HepG2 (cell line): Measurements from ENCODE around the gene SETD1A. TPM values are rescaled to one million over a fixed set of nuclear protein-coding genes. Genes with fewer than 3 reads are reported as not detected.
A peak's percentile ranks its signal among the peaks of the same experiment; 100 is the strongest.

ENCODE experiments used
- CBX5 ChIP-seq: sonication (generic); formaldehyde crosslinking; IDR thresholded peaks from 2 replicates; pipeline ENCODE4 v1.4.0; 2020; ENCODE audit warnings: missing genetic modification reagents, borderline replicate concordance
- ELF1 ChIP-seq: sonication (generic); formaldehyde crosslinking; IDR thresholded peaks from 2 replicates; pipeline ENCODE4 v1.4.0; 2020; ENCODE audit warnings: missing genetic modification reagents
- ELF4 ChIP-seq: sonication (generic); formaldehyde crosslinking; IDR thresholded peaks from 2 replicates; pipeline ENCODE4 v1.5.0; 2020; ENCODE audit warnings: missing genetic modification reagents, mild to moderate bottlenecking, moderate library complexity, borderline replicate concordance
- ETV5 ChIP-seq: IDR thresholded peaks from 2 replicates; pipeline ENCODE4 v1.6.1; 2018; ENCODE audit warnings: missing biosample characterization, missing genetic modification reagents, inconsistent platforms, borderline replicate concordance
- FOXA3 ChIP-seq: IDR thresholded peaks from 2 replicates; pipeline ENCODE4 v1.6.1; 2016; ENCODE audit warnings: missing genetic modification reagents, missing compliant biosample characterization
- GZF1 ChIP-seq: sonication (generic); formaldehyde crosslinking; IDR thresholded peaks from 2 replicates; pipeline ENCODE4 v1.5.1; 2020; ENCODE audit warnings: mild to moderate bottlenecking, missing genetic modification reagents
- HNRNPUL1 ChIP-seq: fragments of 200-400 bp; formaldehyde crosslinking; IDR thresholded peaks from 2 replicates; pipeline ENCODE4 v1.6.1; 2017; ENCODE audit warnings: low read depth, mild to moderate bottlenecking, low read length, moderate library complexity
- HOXD1 ChIP-seq: sonication (generic); formaldehyde crosslinking; IDR thresholded peaks from 2 replicates; pipeline ENCODE4 v1.5.0; 2020; ENCODE audit warnings: missing genetic modification reagents
- KLF11 ChIP-seq: IDR thresholded peaks from 2 replicates; pipeline ENCODE4 v1.6.1; 2016; ENCODE audit warnings: missing compliant biosample characterization
- LCORL ChIP-seq, 2 experiments: fragments of 450-650 bp in 1 of 2; sonication (generic) in 1 of 2; formaldehyde crosslinking in 1 of 2; IDR thresholded peaks; 2 replicates each; pipeline versions ENCODE4 v1.5.0 to v1.6.1; 2017 to 2020; ENCODE audit warnings: antibody characterized with exemption in 1 of 2, missing genetic modification reagents in 1 of 2
- MED1 ChIP-seq: sonication (generic); formaldehyde crosslinking; IDR thresholded peaks from 2 replicates; pipeline ENCODE4 v1.4.0; 2020; ENCODE audit warnings: missing genetic modification reagents
- MEIS2 ChIP-seq: sonication (generic); formaldehyde crosslinking; IDR thresholded peaks from 2 replicates; pipeline ENCODE4 v1.9.0; 2021; ENCODE audit warnings: mild to moderate bottlenecking, missing genetic modification reagents
- PHF8 ChIP-seq: sonication (generic); formaldehyde crosslinking; IDR thresholded peaks from 2 replicates; pipeline ENCODE4 v1.5.0; 2020; ENCODE audit warnings: missing genetic modification reagents
- PLRG1 ChIP-seq: fragments of 450-650 bp; conservative IDR thresholded peaks from 2 replicates; pipeline ENCODE4 v1.6.1; 2016
- RARA ChIP-seq: IDR thresholded peaks from 2 replicates; pipeline ENCODE4 v1.6.1; 2016; ENCODE audit warnings: missing genetic modification reagents, missing compliant biosample characterization
- ZFAT ChIP-seq: sonication (generic); formaldehyde crosslinking; conservative IDR thresholded peaks from 2 replicates; pipeline ENCODE4 v1.8.1; 2023; ENCODE audit warnings: missing genetic modification reagents, inconsistent platforms
- ZFP41 ChIP-seq: sonication (generic); formaldehyde crosslinking; IDR thresholded peaks from 2 replicates; pipeline ENCODE4 v1.4.0; 2020; ENCODE audit warnings: mild to moderate bottlenecking, missing genetic modification reagents, borderline replicate concordance
- ZNF331 ChIP-seq: sonication (generic); formaldehyde crosslinking; IDR thresholded peaks from 2 replicates; pipeline ENCODE4 v1.4.0; 2020; ENCODE audit warnings: missing genetic modification reagents
- ZNF468 ChIP-seq: sonication (generic); formaldehyde crosslinking; IDR thresholded peaks from 2 replicates; pipeline ENCODE4 v1.8.0; 2022; ENCODE audit warnings: mild to moderate bottlenecking, moderate library complexity, missing genetic modification reagents
- ZNF557 ChIP-seq: sonication (generic); formaldehyde crosslinking; IDR thresholded peaks from 2 replicates; pipeline ENCODE4 v1.4.0; 2020; ENCODE audit warnings: missing genetic modification reagents
- ZNF589 ChIP-seq: sonication (generic); formaldehyde crosslinking; conservative IDR thresholded peaks from 2 replicates; pipeline ENCODE4 v1.8.0; 2022; ENCODE audit warnings: mild to moderate bottlenecking, moderate library complexity, missing genetic modification reagents
- ZNF777 ChIP-seq: sonication (generic); formaldehyde crosslinking; IDR thresholded peaks from 2 replicates; pipeline ENCODE4 v1.4.0; 2020; ENCODE audit warnings: missing genetic modification reagents
- ZZZ3 ChIP-seq: sonication (generic); formaldehyde crosslinking; IDR thresholded peaks from 2 replicates; pipeline ENCODE4 v1.4.0; 2020; ENCODE audit warnings: missing genetic modification reagents, mild to moderate bottlenecking, borderline replicate concordance
- polyA plus RNA-seq, 8 experiments: library from polyadenylated mRNA; depleted of rRNA in 3 of 8; stranded (reverse) in 7 of 8; unstranded in 1 of 8; fragments of >200 nt; fragmentation: Illumina TruSeq in 4 of 8; extraction: Trizol in 4 of 8; gene quantifications; 2 replicates each; pipeline versions ENCODE4 v1.2.1 to v1.2.3, GENCODE V29; 2011 to 2016; ENCODE audit warnings: low read depth in 4 of 8, missing spikeins in 1 of 8, mixed read lengths in 1 of 8; ENCODE audit not compliant: insufficient read depth in 1 of 8
- total RNA-seq, 5 experiments: library from RNA; depleted of rRNA; stranded (reverse); fragments of >200 nt; fragmentation: Illumina TruSeq; extraction: Trizol; gene quantifications; 2 replicates each; pipeline ENCODE4 v1.2.3, GENCODE V29; 2016; ENCODE audit warnings: low read depth in 1 of 5
- TF ChIP-seq, protein P1 (sequence below): sonication (generic); formaldehyde crosslinking; IDR thresholded peaks from 2 replicates; pipeline ENCODE4 v1.4.0; 2020; ENCODE audit warnings: missing genetic modification reagents
- TF ChIP-seq, protein P2 (sequence below): sonication (generic); formaldehyde crosslinking; IDR thresholded peaks from 2 replicates; pipeline ENCODE4 v1.4.0; 2020; ENCODE audit warnings: missing genetic modification reagents
- TF ChIP-seq, protein P3 (sequence below): sonication (generic); formaldehyde crosslinking; IDR thresholded peaks from 2 replicates; pipeline ENCODE4 v1.5.1; 2020; ENCODE audit warnings: mild to moderate bottlenecking, missing genetic modification reagents, moderate library complexity
- TF ChIP-seq, protein P4 (sequence below): sonication (generic); formaldehyde crosslinking; IDR thresholded peaks from 2 replicates; pipeline ENCODE4 v1.4.0; 2020; ENCODE audit warnings: missing genetic modification reagents

Gene SETD1A
- total and polyA plus RNA-seq, 2 of the 13 experiments (the other 11 are each of a cell fraction or from before 2014, with no cell fraction given), result 3.8 to 5.6 TPM

DNA sequence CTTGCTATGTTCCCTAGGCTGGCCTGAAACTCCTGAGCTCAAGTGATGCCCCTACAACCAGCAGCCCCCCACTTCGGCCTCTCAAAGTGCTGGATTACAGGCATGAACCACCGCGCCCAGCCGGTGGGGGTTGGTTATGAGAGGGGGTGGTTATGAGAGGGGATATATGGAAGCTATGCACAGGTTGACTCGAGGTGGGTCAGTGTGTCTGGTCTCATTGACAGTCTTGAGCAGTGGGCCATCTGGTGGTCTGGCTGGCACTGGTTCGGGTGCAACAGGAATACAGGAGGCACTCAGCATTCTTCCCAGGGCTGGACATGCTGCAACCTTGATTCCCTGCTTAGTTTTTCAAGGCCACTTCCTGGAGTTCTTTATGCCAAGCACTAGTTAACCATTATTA lies 58.5 kb downstream of the SETD1A start (continued):
- TF ChIP-seq, protein P1, sequence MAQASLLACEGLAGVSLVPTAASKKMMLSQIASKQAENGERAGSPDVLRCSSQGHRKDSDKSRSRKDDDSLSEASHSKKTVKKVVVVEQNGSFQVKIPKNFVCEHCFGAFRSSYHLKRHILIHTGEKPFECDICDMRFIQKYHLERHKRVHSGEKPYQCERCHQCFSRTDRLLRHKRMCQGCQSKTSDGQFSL, result no peak
- TF ChIP-seq HNRNPUL1, result no peak
- TF ChIP-seq ZNF589 (CRISPR knock-in tag), result no peak
- no peak for TF ChIP-seq HOXD1 (CRISPR knock-in tag)
- TF ChIP-seq, protein P2, sequence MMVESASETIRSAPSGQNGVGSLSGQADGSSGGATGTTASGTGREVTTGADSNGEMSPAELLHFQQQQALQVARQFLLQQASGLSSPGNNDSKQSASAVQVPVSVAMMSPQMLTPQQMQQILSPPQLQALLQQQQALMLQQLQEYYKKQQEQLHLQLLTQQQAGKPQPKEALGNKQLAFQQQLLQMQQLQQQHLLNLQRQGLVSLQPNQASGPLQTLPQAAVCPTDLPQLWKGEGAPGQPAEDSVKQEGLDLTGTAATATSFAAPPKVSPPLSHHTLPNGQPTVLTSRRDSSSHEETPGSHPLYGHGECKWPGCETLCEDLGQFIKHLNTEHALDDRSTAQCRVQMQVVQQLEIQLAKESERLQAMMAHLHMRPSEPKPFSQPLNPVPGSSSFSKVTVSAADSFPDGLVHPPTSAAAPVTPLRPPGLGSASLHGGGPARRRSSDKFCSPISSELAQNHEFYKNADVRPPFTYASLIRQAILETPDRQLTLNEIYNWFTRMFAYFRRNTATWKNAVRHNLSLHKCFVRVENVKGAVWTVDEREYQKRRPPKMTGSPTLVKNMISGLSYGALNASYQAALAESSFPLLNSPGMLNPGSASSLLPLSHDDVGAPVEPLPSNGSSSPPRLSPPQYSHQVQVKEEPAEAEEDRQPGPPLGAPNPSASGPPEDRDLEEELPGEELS, result no peak
- no peak for TF ChIP-seq PHF8 (CRISPR knock-in tag)
- no peak for TF ChIP-seq ZNF557 (CRISPR knock-in tag)
- TF ChIP-seq ETV5 (CRISPR knock-in tag), result 0 out of 2 replicates have a peak, but pooled peaks have one; percentile 8
- TF ChIP-seq ZNF331 (CRISPR knock-in tag), result peak; percentile 59
- no peak for TF ChIP-seq ZZZ3 (CRISPR knock-in tag)
- TF ChIP-seq KLF11, result no peak
- TF ChIP-seq ELF1, result peak; percentile 73
- no peak for TF ChIP-seq ZFAT (CRISPR knock-in tag)
- TF ChIP-seq, protein P3, sequence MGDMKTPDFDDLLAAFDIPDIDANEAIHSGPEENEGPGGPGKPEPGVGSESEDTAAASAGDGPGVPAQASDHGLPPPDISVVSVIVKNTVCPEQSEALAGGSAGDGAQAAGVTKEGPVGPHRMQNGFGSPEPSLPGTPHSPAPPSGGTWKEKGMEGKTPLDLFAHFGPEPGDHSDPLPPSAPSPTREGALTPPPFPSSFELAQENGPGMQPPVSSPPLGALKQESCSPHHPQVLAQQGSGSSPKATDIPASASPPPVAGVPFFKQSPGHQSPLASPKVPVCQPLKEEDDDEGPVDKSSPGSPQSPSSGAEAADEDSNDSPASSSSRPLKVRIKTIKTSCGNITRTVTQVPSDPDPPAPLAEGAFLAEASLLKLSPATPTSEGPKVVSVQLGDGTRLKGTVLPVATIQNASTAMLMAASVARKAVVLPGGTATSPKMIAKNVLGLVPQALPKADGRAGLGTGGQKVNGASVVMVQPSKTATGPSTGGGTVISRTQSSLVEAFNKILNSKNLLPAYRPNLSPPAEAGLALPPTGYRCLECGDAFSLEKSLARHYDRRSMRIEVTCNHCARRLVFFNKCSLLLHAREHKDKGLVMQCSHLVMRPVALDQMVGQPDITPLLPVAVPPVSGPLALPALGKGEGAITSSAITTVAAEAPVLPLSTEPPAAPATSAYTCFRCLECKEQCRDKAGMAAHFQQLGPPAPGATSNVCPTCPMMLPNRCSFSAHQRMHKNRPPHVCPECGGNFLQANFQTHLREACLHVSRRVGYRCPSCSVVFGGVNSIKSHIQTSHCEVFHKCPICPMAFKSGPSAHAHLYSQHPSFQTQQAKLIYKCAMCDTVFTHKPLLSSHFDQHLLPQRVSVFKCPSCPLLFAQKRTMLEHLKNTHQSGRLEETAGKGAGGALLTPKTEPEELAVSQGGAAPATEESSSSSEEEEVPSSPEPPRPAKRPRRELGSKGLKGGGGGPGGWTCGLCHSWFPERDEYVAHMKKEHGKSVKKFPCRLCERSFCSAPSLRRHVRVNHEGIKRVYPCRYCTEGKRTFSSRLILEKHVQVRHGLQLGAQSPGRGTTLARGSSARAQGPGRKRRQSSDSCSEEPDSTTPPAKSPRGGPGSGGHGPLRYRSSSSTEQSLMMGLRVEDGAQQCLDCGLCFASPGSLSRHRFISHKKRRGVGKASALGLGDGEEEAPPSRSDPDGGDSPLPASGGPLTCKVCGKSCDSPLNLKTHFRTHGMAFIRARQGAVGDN (CRISPR knock-in tag), result peak; percentile 59
- no peak for TF ChIP-seq ZNF777 (CRISPR knock-in tag)
- TF ChIP-seq RARA (CRISPR knock-in tag), result peak; percentile 34; the same call in 1 of the 2 replicates
- no peak for TF ChIP-seq CBX5
- peak; percentile 52 for TF ChIP-seq MED1 (CRISPR knock-in tag)
- TF ChIP-seq GZF1, result no peak
- no peak for TF ChIP-seq ZFP41 (CRISPR knock-in tag)
- peak; percentile 27; the same call in 1 of the 2 replicates for TF ChIP-seq FOXA3 (CRISPR knock-in tag)
- TF ChIP-seq PLRG1, result no peak
- TF ChIP-seq, protein P4, sequence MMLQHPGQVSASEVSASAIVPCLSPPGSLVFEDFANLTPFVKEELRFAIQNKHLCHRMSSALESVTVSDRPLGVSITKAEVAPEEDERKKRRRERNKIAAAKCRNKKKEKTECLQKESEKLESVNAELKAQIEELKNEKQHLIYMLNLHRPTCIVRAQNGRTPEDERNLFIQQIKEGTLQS (CRISPR knock-in tag), result no peak; the same call in 1 of the 2 replicates
- no peak for TF ChIP-seq MEIS2 (CRISPR knock-in tag)
- TF ChIP-seq LCORL (IDR thresholded peaks at IDR 0.05), result no peak
- peak; percentile 71 for TF ChIP-seq LCORL (CRISPR knock-in tag; IDR thresholded peaks at IDR 0.05)
- TF ChIP-seq ZNF468 (CRISPR knock-in tag), result no peak
- peak; percentile 35; the same call in 1 of the 2 replicates for TF ChIP-seq ELF4
